ENCODE results near the gene MPP1. TPM values are rescaled to one million over a fixed set of nuclear protein-coding genes. Genes with fewer than 3 reads are reported as not detected.
"Not testable (repeated sequence)": the region's sequence is repeated elsewhere in the genome, so short reads cannot be mapped to it uniquely, and the experiment has no call there.

The MPP1 gene
- 10 to 100 TPM; 29.5 to 37.1 TPM for total RNA-seq

DNA sequence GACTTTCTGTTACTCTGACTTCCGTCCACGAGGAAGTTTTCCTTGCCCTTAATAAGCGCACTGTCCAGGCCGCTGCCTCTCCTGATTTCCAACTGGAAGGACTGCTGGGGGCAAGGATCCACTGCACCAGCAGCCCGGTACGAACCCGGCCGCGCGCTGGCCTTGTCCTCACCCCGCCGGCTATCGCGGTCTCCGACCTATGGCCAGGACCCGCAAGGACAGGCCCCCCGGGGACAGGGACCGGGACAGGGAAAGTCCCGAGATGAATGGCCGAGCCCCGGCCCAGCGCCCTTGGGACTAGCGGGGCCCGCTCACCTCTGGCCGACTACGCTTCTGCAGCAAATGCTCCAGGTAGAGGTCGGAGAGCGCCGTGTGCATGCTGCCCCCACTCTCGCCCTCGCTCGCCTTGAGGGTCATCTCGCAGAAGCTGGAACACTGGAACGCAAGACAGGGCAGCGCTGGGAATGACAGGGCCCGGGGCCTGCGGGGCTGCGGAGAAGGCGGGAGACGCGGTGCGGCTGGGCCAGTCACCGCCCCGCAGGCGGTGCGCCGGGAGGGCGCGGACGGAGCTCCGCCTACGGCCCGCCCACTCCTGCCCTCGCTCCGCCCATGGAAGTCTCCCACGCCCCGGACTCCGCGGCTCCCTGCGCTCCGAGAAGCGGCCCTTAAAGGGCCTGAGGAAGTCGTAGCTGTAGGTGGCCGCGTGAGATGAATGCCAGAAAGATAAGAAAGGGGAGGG, at the start of gene MPP1:
TSS of gene MPP1 (minus strand) at position 529 of the 739 bp plus-strand sequence. CDS start at position 417, 112 bp downstream.
- peaks cover 51% of the 10 kb centered on the region for H3K4me1 Mint-ChIP-seq (ENCODE audit: low read depth)
- ATAC-seq (replicated peaks in 1 of 2): peak; percentile 85 to 86

DNA sequence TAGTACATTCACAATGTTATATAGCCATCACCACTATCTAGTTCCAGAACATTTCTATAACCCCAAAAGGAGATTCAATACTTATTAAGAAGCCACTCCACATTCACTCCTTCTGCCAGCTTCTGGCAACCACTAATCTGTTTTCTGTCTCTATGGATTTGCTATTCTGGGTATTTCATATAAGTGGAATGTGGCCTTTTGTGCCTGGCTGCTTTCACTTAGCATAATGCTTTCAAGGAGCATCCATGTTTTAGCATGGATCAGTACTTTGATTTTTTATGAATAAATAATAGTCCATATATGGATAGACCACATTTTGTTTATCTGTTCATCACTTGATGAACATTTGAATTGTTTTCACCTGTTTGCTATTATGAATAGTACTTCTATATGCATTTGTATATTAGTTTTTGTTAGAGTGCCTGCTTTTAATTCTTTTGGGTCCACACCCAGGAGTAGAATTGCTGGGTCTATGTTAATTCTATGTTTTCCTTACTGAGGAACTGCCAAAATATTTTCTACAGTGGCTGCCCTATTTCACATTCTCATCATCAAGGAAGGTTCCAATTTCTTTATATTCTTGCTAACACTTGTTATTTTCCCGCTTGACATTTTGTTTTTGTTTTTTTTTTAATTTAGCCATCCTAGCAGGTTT, 45.8 kb upstream of the MPP1 start:
- Mint-ChIP-seq H3K27ac (no peak overlapping the region), H3K9me3 (no peaks in the 10 kb centered on the region), H3K4me1 (ENCODE audit: low read depth) (no peaks in the 10 kb centered on the region), H3K36me3 (ENCODE audit: insufficient read depth in 2 of 2) (peaks cover 0 to 4% of the 10 kb centered on the region in 2 donors), H3K27me3 (ENCODE audit: low read depth) (peaks cover 18% of the 10 kb centered on the region), H3K4me3 (no peak overlapping the region)
- ATAC-seq (replicated peaks in 1 of 2): no peak
- DNase-seq: no peak

More for the DNA sequence above, at the start of gene MPP1:
- peaks cover 12% of the 10 kb centered on the region for H3K27me3 Mint-ChIP-seq (ENCODE audit: low read depth)
- no peaks in the 10 kb centered on the region for H3K36me3 Mint-ChIP-seq (ENCODE audit: insufficient read depth in 2 of 2)
- peak; percentile 78 to 85 for DNase-seq
- peak within 1 kb of the TSS; percentile 88 to 89 for H3K4me3 Mint-ChIP-seq
- H3K9me3 Mint-ChIP-seq: peaks cover 0 to 3% of the 10 kb centered on the region in 2 donors
- peak within 1 kb of the TSS; percentile 19 for H3K27ac Mint-ChIP-seq

DNA sequence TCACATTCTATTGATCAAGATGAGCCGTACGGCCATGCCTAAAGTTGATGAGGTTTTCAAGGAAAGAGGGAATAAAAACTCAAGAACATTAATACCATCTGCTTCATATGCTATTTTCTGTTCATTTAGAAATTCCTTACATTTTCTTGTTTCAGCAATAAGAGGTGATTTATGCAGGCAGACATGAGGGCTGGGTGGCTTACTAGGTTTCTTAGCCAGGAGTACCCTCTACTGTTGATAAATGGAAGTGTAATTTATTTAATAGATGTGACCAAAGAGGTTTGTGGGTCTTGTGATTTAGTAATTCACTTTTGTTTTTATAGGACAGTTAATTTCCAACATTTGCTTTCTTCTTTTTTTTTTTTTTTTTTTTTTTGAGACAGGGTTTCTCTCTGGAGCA, 35.6 kb upstream of the MPP1 start:
- no peaks in the 10 kb centered on the region for H3K4me1 Mint-ChIP-seq (ENCODE audit: low read depth)
- H3K9me3 Mint-ChIP-seq: no peaks in the 10 kb centered on the region
- peaks cover 5% of the 10 kb centered on the region for H3K27me3 Mint-ChIP-seq (ENCODE audit: low read depth)
- no peak overlapping the region for H3K27ac Mint-ChIP-seq
- ATAC-seq (replicated peaks in 1 of 2) (peak; percentile 55 to 60), DNase-seq (no peak)
- no peaks in the 10 kb centered on the region for H3K36me3 Mint-ChIP-seq (ENCODE audit: insufficient read depth in 2 of 2)
- no peak overlapping the region for H3K4me3 Mint-ChIP-seq

DNA sequence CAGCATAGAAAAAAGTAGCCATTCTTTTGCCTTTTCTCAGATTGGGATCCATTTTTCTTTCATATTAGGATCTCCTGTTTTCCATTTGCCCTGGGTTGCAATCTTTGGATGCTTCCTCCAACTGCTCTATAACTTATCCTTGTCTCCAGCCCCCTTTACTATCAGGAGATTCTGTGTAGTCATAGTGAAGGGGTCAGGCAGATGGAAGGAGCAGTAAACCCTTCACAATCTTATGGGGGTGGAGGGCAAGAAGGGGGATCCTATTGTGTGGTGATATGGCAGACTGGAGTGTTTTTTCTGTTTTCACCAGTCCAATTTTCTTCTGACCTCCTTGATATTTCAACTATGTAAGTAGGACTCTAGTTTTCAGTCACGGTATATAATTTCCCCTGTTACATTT, 30.9 kb upstream of the MPP1 start:
- H3K4me3 Mint-ChIP-seq: no peak overlapping the region
- no peaks in the 10 kb centered on the region for H3K9me3 Mint-ChIP-seq
- H3K27me3 Mint-ChIP-seq (ENCODE audit: low read depth): no peaks in the 10 kb centered on the region
- H3K36me3 Mint-ChIP-seq (ENCODE audit: insufficient read depth in 2 of 2): no peaks in the 10 kb centered on the region
- DNase-seq: no peak
- ATAC-seq (replicated peaks in 1 of 2): no peak
- no peaks in the 10 kb centered on the region for H3K4me1 Mint-ChIP-seq (ENCODE audit: low read depth)
- H3K27ac Mint-ChIP-seq: no peak overlapping the region

DNA sequence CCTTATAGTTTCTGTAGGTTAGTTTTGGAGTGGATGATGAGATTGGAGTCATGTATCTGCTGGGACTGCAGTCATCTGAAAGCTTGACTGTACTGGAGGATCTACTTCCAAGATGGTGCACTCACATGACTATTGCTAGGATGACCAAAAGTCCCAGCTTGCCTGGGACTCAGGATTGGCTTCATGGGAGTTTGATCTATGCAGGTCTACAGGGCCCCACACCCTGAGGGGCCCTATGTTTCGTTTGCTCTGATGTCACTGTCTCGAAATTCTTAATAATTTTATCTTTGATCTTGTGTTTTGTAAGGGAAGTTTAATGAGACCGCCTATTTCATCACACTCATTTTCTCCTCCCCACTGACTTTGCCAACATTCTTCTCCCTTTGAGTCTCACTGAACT, 29.3 kb upstream of the MPP1 start, which contains the start of gene SMIM9:
TSS of gene SMIM9 (minus strand) at position 101 of the 400 bp plus-strand sequence. CDS start 3,806 bp downstream, outside the sequence.
- no peak within 1 kb of the TSS for H3K4me3 Mint-ChIP-seq
- H3K27me3 Mint-ChIP-seq (ENCODE audit: low read depth): peaks cover 11% of the 10 kb centered on the region
- DNase-seq (no peak), ATAC-seq (replicated peaks in 1 of 2) (no peak)
- H3K27ac Mint-ChIP-seq: peak within 1 kb of the TSS; percentile 46
- H3K36me3 Mint-ChIP-seq (ENCODE audit: insufficient read depth in 2 of 2): no peaks in the 10 kb centered on the region
- H3K9me3 Mint-ChIP-seq: no peaks in the 10 kb centered on the region
- peaks cover 5% of the 10 kb centered on the region for H3K4me1 Mint-ChIP-seq (ENCODE audit: low read depth)

DNA sequence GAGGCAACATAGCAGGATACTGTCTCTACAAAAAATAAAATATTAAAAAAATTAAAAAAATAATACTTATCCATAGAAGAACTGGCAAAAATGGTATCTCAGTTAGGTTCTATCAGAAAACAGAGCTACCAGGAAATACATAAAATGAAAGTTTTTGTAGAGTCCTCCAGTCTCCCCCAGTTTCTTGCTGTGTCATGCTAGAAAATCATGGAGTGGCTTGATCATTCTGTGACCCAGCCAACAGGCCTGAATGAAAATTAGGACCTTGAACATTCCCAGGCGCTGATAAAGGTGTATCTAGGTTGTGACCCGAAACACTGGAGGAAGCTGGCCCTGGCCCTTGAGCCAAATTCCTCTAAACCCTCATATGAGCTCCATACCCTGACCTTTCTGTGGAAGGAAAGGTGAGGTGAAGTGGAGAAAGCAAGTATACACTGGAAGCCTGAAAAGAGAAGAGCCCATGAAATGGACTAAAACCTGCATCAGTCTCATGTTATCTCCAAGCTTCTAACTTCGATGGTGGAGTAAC, 28.5 kb upstream of the MPP1 start:
- DNase-seq: no peak
- H3K4me1 Mint-ChIP-seq (ENCODE audit: low read depth): peaks cover 6% of the 10 kb centered on the region
- H3K4me3 Mint-ChIP-seq: no peak overlapping the region
- no peaks in the 10 kb centered on the region for H3K9me3 Mint-ChIP-seq
- H3K36me3 Mint-ChIP-seq (ENCODE audit: insufficient read depth in 2 of 2): no peaks in the 10 kb centered on the region
- no peak for ATAC-seq (replicated peaks in 1 of 2)
- H3K27me3 Mint-ChIP-seq (ENCODE audit: low read depth): peaks cover 14% of the 10 kb centered on the region
- no peak overlapping the region for H3K27ac Mint-ChIP-seq

DNA sequence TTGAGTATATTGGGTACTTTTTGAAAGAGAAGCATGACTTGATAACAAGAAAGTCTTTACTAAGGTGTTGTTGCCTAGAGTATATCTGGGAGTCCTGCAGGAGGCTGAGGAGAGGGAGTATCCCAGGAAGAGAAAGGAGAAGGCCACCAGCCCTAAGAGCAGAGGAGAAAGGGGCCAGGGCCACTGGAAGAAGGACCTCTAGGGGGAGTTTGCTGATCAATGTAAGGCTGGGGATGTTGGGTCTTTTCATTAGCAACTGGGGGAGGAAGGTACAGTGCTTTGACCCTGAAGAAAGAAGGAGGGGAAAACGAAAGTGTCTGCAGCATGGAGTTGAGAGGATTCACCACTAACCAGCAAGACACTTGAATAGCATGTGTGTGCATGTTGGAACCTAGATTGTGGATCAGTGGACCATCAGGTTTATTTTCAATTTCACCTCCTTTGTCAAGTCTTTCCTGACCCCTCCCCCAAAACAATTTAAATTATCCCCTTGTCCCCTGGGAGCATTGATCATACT, 24.7 kb upstream of the MPP1 start:
- peak overlapping the region; percentile 32 for H3K27ac Mint-ChIP-seq
- no peaks in the 10 kb centered on the region for H3K9me3 Mint-ChIP-seq
- no peak for ATAC-seq (replicated peaks in 1 of 2)
- H3K27me3 Mint-ChIP-seq (ENCODE audit: low read depth): peaks cover 14% of the 10 kb centered on the region
- no peaks in the 10 kb centered on the region for H3K36me3 Mint-ChIP-seq (ENCODE audit: insufficient read depth in 2 of 2)
- peaks cover 6% of the 10 kb centered on the region for H3K4me1 Mint-ChIP-seq (ENCODE audit: low read depth)
- no peak overlapping the region for H3K4me3 Mint-ChIP-seq
- DNase-seq: no peak

DNA sequence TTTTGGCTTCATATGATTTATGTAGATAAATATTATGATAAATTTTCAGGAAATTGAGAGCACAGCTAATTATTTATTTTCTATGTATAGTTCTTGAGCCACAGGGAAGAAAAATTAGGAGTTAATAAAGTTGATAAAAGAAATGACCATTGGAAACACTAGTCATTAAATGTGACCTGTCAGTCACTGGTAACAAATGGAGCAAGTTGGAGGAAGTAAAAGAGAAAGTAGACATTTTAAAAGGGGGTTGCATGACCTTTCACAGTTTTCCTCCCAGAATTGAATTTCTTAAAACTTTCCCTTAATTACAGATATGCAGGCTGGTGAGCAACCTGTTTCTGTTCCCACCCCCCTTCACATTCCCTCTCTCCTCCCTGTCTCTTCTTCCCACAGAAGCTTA, 23.8 kb upstream of the MPP1 start:
- H3K4me3 Mint-ChIP-seq: no peak overlapping the region
- no peak overlapping the region for H3K27ac Mint-ChIP-seq
- ATAC-seq (replicated peaks in 1 of 2) (no peak), DNase-seq (no peak)
- no peaks in the 10 kb centered on the region for H3K9me3 Mint-ChIP-seq
- no peaks in the 10 kb centered on the region for H3K36me3 Mint-ChIP-seq (ENCODE audit: insufficient read depth in 2 of 2)
- H3K4me1 Mint-ChIP-seq (ENCODE audit: low read depth): peaks cover 6% of the 10 kb centered on the region
- H3K27me3 Mint-ChIP-seq (ENCODE audit: low read depth): peaks cover 14% of the 10 kb centered on the region

DNA sequence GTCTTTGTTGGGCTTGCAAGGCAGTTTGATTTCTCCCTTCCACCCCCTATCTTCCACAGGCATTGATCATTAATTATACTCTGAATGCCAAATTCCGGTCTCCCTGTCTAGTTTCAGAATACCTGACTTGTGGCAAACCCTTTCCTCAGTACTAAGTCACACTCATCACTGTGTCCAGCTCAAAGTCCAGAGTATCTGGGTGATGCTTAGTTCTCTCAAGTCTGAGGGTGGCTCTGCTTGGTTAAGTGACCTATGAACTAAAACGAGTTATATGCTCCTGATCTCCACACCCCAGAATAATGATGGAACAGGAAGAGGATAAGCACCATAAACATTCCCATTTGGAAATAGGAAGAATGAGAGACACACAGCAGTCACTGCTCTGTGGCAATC, 22.7 kb upstream of the MPP1 start:
- DNase-seq (no peak), ATAC-seq (replicated peaks in 1 of 2) (no peak)
- H3K4me3 Mint-ChIP-seq: peak overlapping the region in 1 of 2 donors; percentile 63
- no peaks in the 10 kb centered on the region for H3K9me3 Mint-ChIP-seq
- H3K4me1 Mint-ChIP-seq (ENCODE audit: low read depth): peaks cover 6% of the 10 kb centered on the region
- no peak overlapping the region for H3K27ac Mint-ChIP-seq
- H3K27me3 Mint-ChIP-seq (ENCODE audit: low read depth): peaks cover 14% of the 10 kb centered on the region
- H3K36me3 Mint-ChIP-seq (ENCODE audit: insufficient read depth in 2 of 2): no peaks in the 10 kb centered on the region

DNA sequence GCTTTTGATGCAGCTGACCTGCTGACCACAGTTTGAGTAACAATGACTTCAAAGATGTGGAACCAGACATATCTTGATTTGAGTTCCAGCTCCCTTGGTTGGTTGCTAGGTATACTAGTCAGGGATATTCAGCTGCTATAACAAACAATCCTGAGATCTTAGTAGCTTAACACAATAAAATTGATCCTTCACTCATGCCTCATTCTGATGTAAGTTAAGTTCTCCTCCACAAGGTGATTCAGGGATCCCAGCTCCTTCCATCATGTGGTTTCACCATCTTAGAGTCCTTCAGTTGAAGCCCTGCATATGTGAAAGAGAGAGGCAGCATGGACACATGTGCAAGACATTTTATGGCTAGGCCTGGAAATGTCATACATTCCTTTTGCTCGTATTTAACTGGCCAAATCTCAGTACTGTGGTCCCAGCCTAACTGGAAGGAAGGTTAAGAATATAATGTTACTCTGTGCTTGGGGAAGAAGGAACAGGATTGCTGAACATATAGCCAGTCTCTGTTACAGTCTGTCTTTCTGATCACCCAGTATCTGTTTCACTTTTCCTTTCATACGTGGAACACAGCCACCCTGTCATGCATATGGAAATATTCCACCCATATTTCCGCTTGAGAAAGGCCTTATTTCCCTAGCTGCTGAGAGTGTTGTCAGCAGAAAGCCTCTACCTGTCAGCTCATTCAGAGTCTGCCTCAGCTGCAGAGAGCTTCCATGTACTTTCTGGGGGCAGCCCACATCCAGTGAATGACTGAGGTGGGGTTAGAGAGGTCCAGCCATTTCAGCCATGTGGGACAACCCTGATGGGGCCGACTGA, 22.1 kb upstream of the MPP1 start:
- H3K4me3 Mint-ChIP-seq: peak overlapping the region in 1 of 2 donors; percentile 63
- ATAC-seq (replicated peaks in 1 of 2) (peak in 1 of 2 donors; percentile 63), DNase-seq (no peak)
- H3K36me3 Mint-ChIP-seq (ENCODE audit: insufficient read depth in 2 of 2): no peaks in the 10 kb centered on the region
- no peaks in the 10 kb centered on the region for H3K9me3 Mint-ChIP-seq
- peak overlapping the region; percentile 56 for H3K27ac Mint-ChIP-seq
- peaks cover 6% of the 10 kb centered on the region for H3K4me1 Mint-ChIP-seq (ENCODE audit: low read depth)
- peaks cover 14% of the 10 kb centered on the region for H3K27me3 Mint-ChIP-seq (ENCODE audit: low read depth)

DNA sequence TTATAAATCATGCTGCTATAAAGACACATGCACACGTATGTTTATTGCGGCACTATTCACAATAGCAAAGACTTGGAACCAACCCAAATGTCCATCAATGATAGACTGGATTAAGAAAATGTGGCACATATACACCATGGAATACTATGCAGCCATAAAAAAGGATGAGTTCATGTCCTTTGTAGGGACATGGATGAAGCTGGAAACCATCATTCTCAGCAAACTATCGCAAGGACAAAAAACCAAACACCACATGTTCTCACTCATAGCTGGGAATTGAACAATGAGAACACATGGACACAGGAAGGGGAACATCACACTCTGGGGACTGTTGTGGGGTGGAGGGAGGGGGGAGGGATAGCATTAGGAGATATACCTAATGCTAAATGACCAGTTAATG, 20.3 kb upstream of the MPP1 start:
- H3K27ac Mint-ChIP-seq; ATAC-seq (replicated peaks in 1 of 2); H3K36me3 Mint-ChIP-seq (ENCODE audit: insufficient read depth in 2 of 2); DNase-seq; H3K4me1 Mint-ChIP-seq (ENCODE audit: low read depth); H3K9me3 Mint-ChIP-seq; H3K4me3 Mint-ChIP-seq: not testable (repeated sequence)
- H3K27me3 Mint-ChIP-seq (ENCODE audit: low read depth): peaks cover 17% of the 10 kb centered on the region

DNA sequence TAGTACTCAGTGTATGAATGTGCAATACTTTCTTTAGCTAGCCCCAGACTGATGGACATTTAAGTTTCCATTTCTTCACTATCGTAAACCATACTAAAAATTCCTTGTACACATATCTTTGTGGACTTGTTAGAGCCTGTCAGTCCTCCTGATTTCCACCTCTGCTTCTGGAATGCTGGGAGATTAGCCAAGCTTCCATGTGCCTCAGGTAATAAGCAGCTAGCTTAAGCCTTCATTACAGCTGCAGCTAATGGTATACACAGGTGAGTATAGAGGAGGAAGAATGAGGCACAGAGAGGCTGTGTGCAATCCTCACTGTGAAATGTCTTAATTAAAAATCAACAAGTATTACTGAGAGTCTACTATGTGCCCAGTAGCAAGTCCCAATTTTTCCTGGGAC, 19.4 kb upstream of the MPP1 start:
- Mint-ChIP-seq H3K4me3 (no peak overlapping the region), H3K27ac (no peak overlapping the region), H3K9me3 (no peaks in the 10 kb centered on the region), H3K4me1 (ENCODE audit: low read depth) (peaks cover 1% of the 10 kb centered on the region), H3K27me3 (ENCODE audit: low read depth) (peaks cover 12% of the 10 kb centered on the region), H3K36me3 (ENCODE audit: insufficient read depth in 2 of 2) (no peaks in the 10 kb centered on the region)
- DNase-seq (no peak), ATAC-seq (replicated peaks in 1 of 2) (no peak)
